ENCODE results near the gene AJUBA. TPM values are rescaled to one million over a fixed set of nuclear protein-coding genes. Genes with fewer than 3 reads are reported as not detected.
"Not testable (repeated sequence)": the region's sequence is repeated elsewhere in the genome, so short reads cannot be mapped to it uniquely, and the experiment has no call there.

The AJUBA gene
- total RNA-seq, 2 experiments from 2014 or later = 0.74 to 1.4 TPM

- ATAC-seq (no peak), DNase-seq (no peak)
- H3K27me3 Mint-ChIP-seq (ENCODE audit: low read depth) = no peaks in the 10 kb centered on the region
- ChIA-PET CTCF (interaction anchor here (0.7 to 4.1 kb wide), 21 partner anchors 12 to 445 kb away, joined by 3 to 121 read pairs (median 8); partner anchors contain the start of genes ACIN1, AJUBA, C14orf119 and CDH24), POLR2A (interaction anchor here (1.1 to 2.8 kb wide), 11 partner anchors 10 to 443 kb away, joined by 3 to 21 read pairs (median 9); partner anchors contain the start of genes DAD1, PSMB5 and RBM23)
- H3K4me3 Mint-ChIP-seq = peak overlapping the region; percentile 94
- peak overlapping the region; percentile 98 for H3K27ac Mint-ChIP-seq
- H3K36me3 Mint-ChIP-seq (ENCODE audit: low read depth) = peaks cover 5% of the 10 kb centered on the region
- H3K4me1 Mint-ChIP-seq (ENCODE audit: low read depth) = peaks cover 49% of the 10 kb centered on the region
- no peaks in the 10 kb centered on the region for H3K9me3 Mint-ChIP-seq (ENCODE audit: insufficient read depth)
These were observed 23.8 kb upstream of the AJUBA start for GRCh38 chr14:23006188-23006534.

GRCh38 chr14:23005451-23006187 is 23.3 kb upstream of the AJUBA start:
- no peaks in the 10 kb centered on the region for H3K9me3 Mint-ChIP-seq (ENCODE audit: insufficient read depth)
- POLR2A ChIA-PET = interaction anchor here (1.1 to 2.6 kb wide), 4 partner anchors 10 to 443 kb away, joined by 3 to 21 read pairs (median 12); partner anchors contain the start of gene PSMB5
- CTCF ChIA-PET = interaction anchor here (1.0 to 4.1 kb wide), 15 partner anchors 11 to 435 kb away, joined by 3 to 121 read pairs (median 11); partner anchors contain the start of genes ACIN1, AJUBA, C14orf119 and CDH24
- no peaks in the 10 kb centered on the region for H3K27me3 Mint-ChIP-seq (ENCODE audit: low read depth)
- peak overlapping the region; percentile 98 for H3K27ac Mint-ChIP-seq
- peaks cover 5% of the 10 kb centered on the region for H3K36me3 Mint-ChIP-seq (ENCODE audit: low read depth)
- H3K4me3 Mint-ChIP-seq = peak overlapping the region; percentile 94
- DNase-seq (no peak), ATAC-seq (no peak)
- peaks cover 49% of the 10 kb centered on the region for H3K4me1 Mint-ChIP-seq (ENCODE audit: low read depth)

GRCh38 chr14:23004274-23004673 is 21.9 kb upstream of the AJUBA start:
- H3K36me3 Mint-ChIP-seq (ENCODE audit: low read depth); ATAC-seq; H3K27me3 Mint-ChIP-seq (ENCODE audit: low read depth); POLR2A ChIA-PET; H3K27ac Mint-ChIP-seq; H3K4me3 Mint-ChIP-seq; H3K9me3 Mint-ChIP-seq (ENCODE audit: insufficient read depth); DNase-seq: not testable (repeated sequence)
- peaks cover 39% of the 10 kb centered on the region for H3K4me1 Mint-ChIP-seq (ENCODE audit: low read depth)
- CTCF ChIA-PET = interaction anchor here (1.3 to 1.4 kb wide), 2 partner anchors 10 to 18 kb away, joined by 4 to 5 read pairs; no protein-coding TSS in a partner anchor

- ChIA-PET CTCF (no interaction called here), POLR2A (no interaction called here)
- Mint-ChIP-seq H3K4me1 (ENCODE audit: low read depth) (peaks cover 22% of the 10 kb centered on the region), H3K27me3 (ENCODE audit: low read depth) (no peaks in the 10 kb centered on the region), H3K36me3 (ENCODE audit: low read depth) (no peaks in the 10 kb centered on the region), H3K9me3 (ENCODE audit: insufficient read depth) (no peaks in the 10 kb centered on the region), H3K4me3 (no peak overlapping the region), H3K27ac (no peak overlapping the region)
- no peak for DNase-seq
- no peak for ATAC-seq
These were observed 20.2 kb upstream of the AJUBA start for GRCh38 chr14:23002592-23002991.

GRCh38 chr14:23000860-23001259 is 18.5 kb upstream of the AJUBA start:
- POLR2A ChIA-PET = no interaction called here
- CTCF ChIA-PET = interaction anchor here (0.9 to 2.2 kb wide), 8 partner anchors 14 to 431 kb away, joined by 3 to 14 read pairs (median 4); partner anchors contain the start of gene CDH24
- Mint-ChIP-seq H3K4me1 (ENCODE audit: low read depth) (peaks cover 7% of the 10 kb centered on the region), H3K36me3 (ENCODE audit: low read depth) (no peaks in the 10 kb centered on the region), H3K27ac (no peak overlapping the region), H3K4me3 (no peak overlapping the region), H3K9me3 (ENCODE audit: insufficient read depth) (no peaks in the 10 kb centered on the region), H3K27me3 (ENCODE audit: low read depth) (no peaks in the 10 kb centered on the region)
- ATAC-seq (no peak), DNase-seq (no peak)

- ChIA-PET CTCF (interaction anchor here (0.9 to 4.8 kb wide), 3 partner anchors 13 to 232 kb away, joined by 3 to 91 read pairs (median 7); partner anchors contain the start of gene OXA1L), POLR2A (no interaction called here)
- Mint-ChIP-seq H3K9me3 (ENCODE audit: insufficient read depth) (no peaks in the 10 kb centered on the region), H3K36me3 (ENCODE audit: low read depth) (no peaks in the 10 kb centered on the region), H3K4me1 (ENCODE audit: low read depth) (peaks cover 3% of the 10 kb centered on the region), H3K27me3 (ENCODE audit: low read depth) (no peaks in the 10 kb centered on the region), H3K4me3 (no peak overlapping the region), H3K27ac (no peak overlapping the region)
- DNase-seq (no peak), ATAC-seq (no peak)
These were observed 16.1 kb upstream of the AJUBA start for GRCh38 chr14:22998329-22999012.

- H3K36me3 Mint-ChIP-seq (ENCODE audit: low read depth) = peaks cover 2% of the 10 kb centered on the region
- H3K4me3 Mint-ChIP-seq = no peak overlapping the region
- CTCF ChIA-PET = interaction anchor here (0.9 to 6.6 kb wide), 4 partner anchors 12 to 231 kb away, joined by 3 to 255 read pairs (median 49); partner anchors contain the start of genes CDH24 and OXA1L
- no peaks in the 10 kb centered on the region for H3K9me3 Mint-ChIP-seq (ENCODE audit: insufficient read depth)
- no peak overlapping the region for H3K27ac Mint-ChIP-seq
- H3K27me3 Mint-ChIP-seq (ENCODE audit: low read depth) = no peaks in the 10 kb centered on the region
- H3K4me1 Mint-ChIP-seq (ENCODE audit: low read depth) = peaks cover 3% of the 10 kb centered on the region
- ATAC-seq (no peak), DNase-seq (no peak)
- POLR2A ChIA-PET = interaction anchor here (3.6 kb wide), 1 partner anchor 9 kb away, joined by 21 read pairs; no protein-coding TSS in a partner anchor
These were observed 15.4 kb upstream of the AJUBA start for GRCh38 chr14:22997676-22998323.

- no peaks in the 10 kb centered on the region for H3K27me3 Mint-ChIP-seq (ENCODE audit: low read depth)
- H3K4me3 Mint-ChIP-seq = no peak overlapping the region
- peaks cover 3% of the 10 kb centered on the region for H3K4me1 Mint-ChIP-seq (ENCODE audit: low read depth)
- no peak overlapping the region for H3K27ac Mint-ChIP-seq
- ChIA-PET POLR2A (interaction anchor here (0.7 to 3.6 kb wide), 2 partner anchors 9 to 10 kb away, joined by 3 to 21 read pairs; no protein-coding TSS in a partner anchor), CTCF (interaction anchor here (0.8 to 6.6 kb wide), 9 partner anchors 11 to 427 kb away, joined by 5 to 255 read pairs (median 42); partner anchors contain the start of gene CDH24)
- no peaks in the 10 kb centered on the region for H3K9me3 Mint-ChIP-seq (ENCODE audit: insufficient read depth)
- DNase-seq (no peak), ATAC-seq (no peak)
- peaks cover 2% of the 10 kb centered on the region for H3K36me3 Mint-ChIP-seq (ENCODE audit: low read depth)
These were observed 14.7 kb upstream of the AJUBA start for GRCh38 chr14:22996768-22997654.

- ChIA-PET CTCF (interaction anchor here (0.8 to 6.6 kb wide), 20 partner anchors 10 to 426 kb away, joined by 3 to 255 read pairs (median 13); partner anchors contain the start of genes AJUBA, CDH24, PRMT5 and PSMB11), POLR2A (interaction anchor here (1.3 to 3.6 kb wide), 2 partner anchors 10 to 11 kb away, joined by 3 to 21 read pairs; no protein-coding TSS in a partner anchor)
- ATAC-seq (no peak), DNase-seq (no peak)
- Mint-ChIP-seq H3K36me3 (ENCODE audit: low read depth) (peaks cover 4% of the 10 kb centered on the region), H3K27me3 (ENCODE audit: low read depth) (no peaks in the 10 kb centered on the region), H3K4me3 (no peak overlapping the region), H3K9me3 (ENCODE audit: insufficient read depth) (no peaks in the 10 kb centered on the region), H3K27ac (no peak overlapping the region), H3K4me1 (ENCODE audit: low read depth) (peaks cover 3% of the 10 kb centered on the region)
These were observed 13.7 kb upstream of the AJUBA start for GRCh38 chr14:22995889-22996625.

- ChIA-PET CTCF (interaction anchor here (0.6 to 6.6 kb wide), 35 partner anchors 9 to 1453 kb away, joined by 3 to 255 read pairs (median 6); partner anchors contain the start of genes AJUBA, CDH24, PRMT5 and PSMB11), POLR2A (interaction anchor here (1.0 to 3.6 kb wide), 6 partner anchors 9 to 101 kb away, joined by 3 to 21 read pairs (median 3); partner anchors contain the start of gene C14orf119)
- Mint-ChIP-seq H3K4me3 (no peak overlapping the region), H3K27me3 (ENCODE audit: low read depth) (no peaks in the 10 kb centered on the region), H3K36me3 (ENCODE audit: low read depth) (peaks cover 4% of the 10 kb centered on the region), H3K27ac (no peak overlapping the region), H3K4me1 (ENCODE audit: low read depth) (peaks cover 3% of the 10 kb centered on the region), H3K9me3 (ENCODE audit: insufficient read depth) (no peaks in the 10 kb centered on the region)
- peak; percentile 56 for DNase-seq
- ATAC-seq = peak; percentile 83
These were observed 12.5 kb upstream of the AJUBA start for GRCh38 chr14:22994762-22995275.

All from activated CD8-positive, alpha-beta T cell treated with anti-CD3 and anti-CD28 coated beads, Interleukin-2, amount 10 ng/mL, durations not matched to agents 7 days and 5 days (primary cell).